ENCODE measurements around the gene S100A14. TPM values are rescaled to one million over a fixed set of nuclear protein-coding genes. Genes with fewer than 3 reads are reported as not detected.

The S100A14 gene
- total and polyA plus RNA-seq, 9 of the 15 experiments (the other 6 are each of a cell fraction or from before 2014, with no cell fraction given) = 0.10 to 0.64 (median 0.24) TPM; not detected in 3

DNA sequence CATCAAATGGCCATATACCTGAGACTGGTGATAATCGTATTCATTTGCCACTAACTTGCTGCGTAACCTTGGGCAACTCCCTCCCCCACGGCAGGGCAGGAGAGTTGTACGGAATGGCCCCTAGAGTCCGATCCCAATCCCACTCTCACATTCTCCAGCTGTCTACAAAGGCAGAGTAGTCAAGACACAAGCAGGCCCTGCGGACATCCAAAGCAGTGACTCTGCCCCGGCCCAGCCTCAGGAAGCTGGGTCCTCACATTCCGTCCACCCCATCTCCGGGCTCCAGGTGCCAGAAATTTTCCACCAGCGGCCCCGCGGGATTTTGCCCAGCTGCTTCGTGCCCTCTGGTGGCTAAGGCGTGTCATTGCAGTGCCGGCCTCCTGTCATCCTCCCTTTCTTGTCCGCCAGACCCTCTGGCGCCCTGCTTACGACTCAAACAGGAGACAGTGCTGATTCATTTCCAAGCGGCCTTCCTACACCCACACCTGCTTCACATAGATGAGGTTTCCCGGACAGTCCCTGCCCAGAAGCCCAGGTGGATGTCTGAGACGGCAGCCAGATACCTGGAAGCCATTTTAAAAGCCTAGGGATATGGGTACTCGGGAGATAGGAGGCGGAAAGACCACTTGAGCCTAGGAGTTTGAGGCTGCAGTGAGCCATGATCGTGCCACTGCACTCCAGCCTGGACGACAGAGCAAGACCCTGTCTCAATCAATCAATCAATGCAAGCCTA lies 47.6 kb downstream of the S100A14 start:
- no TSS peak for BruUV-seq (replicated peaks)
- DNase-seq (ENCODE audit: extremely low read depth in 1 of 4, low spot score in 3 of 4) (peak; percentile 89 to 92 (median 90)), ATAC-seq (peak; percentile 81), FAIRE-seq (peak; percentile 96)
- Histone ChIP-seq H2AFZ (ENCODE audit: low read depth, low read length) (peak overlapping the region; percentile 98), H4K20me1 (replicated peaks; ENCODE audit: control insufficient read depth, insufficient read depth, low read length) (no peaks in the 10 kb centered on the region), H3K9ac (ENCODE audit: insufficient read depth in 1 of 2, low read depth in 2 of 2, low read length in 2 of 2) (peak overlapping the region; percentile 42 to 65; a peak in 2 of 4 replicates), H3K4me1 (replicated peaks in 1 of 2; ENCODE audit: control insufficient read depth in 2 of 2, insufficient read depth in 2 of 2, low read length in 2 of 2) (peaks cover 38% of the 10 kb centered on the region in 2 experiments), H3K27me3 (ENCODE audit: control insufficient read depth in 2 of 2, insufficient read depth in 2 of 2, low read length in 2 of 2) (no peaks in the 10 kb centered on the region), H3K79me2 (ENCODE audit: control insufficient read depth, insufficient read depth, low read length) (no peaks in the 10 kb centered on the region), H3K4me3 (no peak overlapping the region), H3K9me1 (ENCODE audit: control insufficient read depth, insufficient read depth, low read length) (peaks cover 9% of the 10 kb centered on the region), H3K9me3 (replicated peaks; ENCODE audit: control insufficient read depth, insufficient read depth, low read depth, low read length) (no peaks in the 10 kb centered on the region), H3K36me3 (ENCODE audit: control insufficient read depth, insufficient read depth, low read length) (no peaks in the 10 kb centered on the region), H3K4me2 (ENCODE audit: insufficient read depth, low read length) (peak overlapping the region; percentile 75), H3K27ac (ENCODE audit: extremely low read depth, low read depth, low read length) (peak overlapping the region; percentile 63; the same call in 2 of the 3 replicates)
- intact Hi-C loops (cut with micrococcal nuclease) (loop anchor here (1.0 to 5.0 kb wide), 6 partner anchors 30 to 216 kb away; partner anchors contain the start of gene S100A13), in situ Hi-C loops (cut with MboI) (loop anchor here (5.0 to 10.0 kb wide), 2 partner anchors 36 to 54 kb away; no protein-coding TSS in a partner anchor)
- ChIA-PET POLR2A (interaction anchor here (0.5 to 1.7 kb wide), 8 partner anchors 9 to 422 kb away, joined by 3 to 6 read pairs (median 4); partner anchors contain the start of genes CHTOP and RPS27), CTCF (ENCODE audit: low intra/inter-chr PET ratio) (interaction anchor here (0.6 to 5.0 kb wide), 8 partner anchors 17 to 779 kb away, joined by 3 to 58 read pairs (median 4); partner anchors contain the start of gene INTS3)
- 22% methylated on average over 25 of the region's 25 CpGs for WGBS (ENCODE audit: insufficient coverage, low coverage, missing lambda C conversion rate)
- TF ChIP-seq, protein P1, sequence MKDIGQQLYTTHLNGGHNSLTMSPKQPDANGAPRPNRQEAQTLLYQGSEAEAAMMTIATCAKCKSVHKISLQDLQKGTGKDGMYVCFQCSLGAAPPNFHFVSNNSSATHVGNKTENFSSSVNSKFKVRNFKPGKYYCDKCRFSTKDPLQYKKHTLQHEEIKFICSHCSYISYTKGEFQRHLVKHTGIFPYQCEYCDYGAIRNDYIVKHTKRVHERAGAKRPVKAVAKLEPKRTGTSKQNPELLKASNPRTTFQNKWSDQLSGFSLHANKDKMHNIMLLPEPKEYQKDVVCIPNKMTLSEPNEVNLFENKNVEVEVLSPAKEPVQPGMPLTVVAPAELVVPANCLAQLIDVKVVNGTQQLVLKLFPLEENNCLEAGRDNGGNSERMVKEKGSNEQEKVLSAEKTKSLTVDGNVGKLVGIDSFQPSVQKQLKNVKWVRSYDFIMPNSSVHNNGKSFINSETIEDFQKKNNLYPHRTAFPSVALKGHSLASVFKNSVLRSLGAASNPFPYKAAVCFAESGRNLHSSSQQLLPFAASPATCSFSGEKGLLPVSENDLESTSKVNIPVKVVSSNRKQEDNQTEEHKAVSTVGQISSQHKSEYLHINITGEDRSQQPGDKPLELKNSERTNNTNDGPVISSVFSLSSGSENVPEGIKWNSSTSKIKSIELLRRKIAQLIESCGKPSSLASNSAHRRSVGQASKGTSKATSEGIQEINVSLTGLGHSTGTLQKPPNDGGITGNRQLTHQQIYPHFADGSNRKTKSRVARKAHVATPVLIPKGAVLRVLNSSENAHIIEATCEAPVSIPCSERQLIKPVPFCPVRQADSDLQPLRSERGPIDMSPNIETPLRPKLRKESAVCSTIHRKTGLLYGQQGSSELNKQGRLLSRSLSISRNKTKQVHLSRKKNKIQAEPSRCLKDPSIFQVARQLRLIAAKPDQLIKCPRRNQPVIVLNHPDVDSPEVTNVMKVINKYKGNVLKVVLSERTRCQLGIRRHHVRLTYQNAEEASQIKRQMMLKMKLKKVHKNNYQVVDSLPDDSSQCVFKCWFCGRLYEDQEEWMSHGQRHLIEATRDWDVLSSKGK (CRISPR knock-in tag; IDR thresholded peaks at IDR 0.05) = no peak
- TF ChIP-seq SMAD4 (CRISPR knock-in tag; conservative IDR thresholded peaks at IDR 0.05) (peak; percentile 74), TRIM28 (IDR thresholded peaks at IDR 0.05) (0 out of 2 replicates have a peak, but pooled peaks have one; percentile 15), TOE1 (IDR thresholded peaks at IDR 0.05; ENCODE audit: borderline replicate concordance) (peak; percentile 35; the same call in 1 of the 2 replicates), TOE1 (CRISPR knock-in tag; IDR thresholded peaks at IDR 0.05; ENCODE audit: borderline replicate concordance, low read depth) (no peak), CREM (IDR thresholded peaks at IDR 0.05; ENCODE audit: low read depth) (peak; percentile 94), LCOR (CRISPR knock-in tag; IDR thresholded peaks at IDR 0.05) (peak; percentile 67; the same call in 1 of the 2 replicates), CTBP1 (IDR thresholded peaks at IDR 0.05; ENCODE audit: borderline replicate concordance) (peak; percentile 90), STAT5B (CRISPR knock-in tag; IDR thresholded peaks at IDR 0.05) (no peak), ARID2 (IDR thresholded peaks at IDR 0.05) (peak; percentile 98), KLF16 (IDR thresholded peaks at IDR 0.05) (peak; percentile 60; the same call in 1 of the 2 replicates), BACH1 (tag; IDR thresholded peaks at IDR 0.05) (no peak)
- TF ChIP-seq, protein P2, sequence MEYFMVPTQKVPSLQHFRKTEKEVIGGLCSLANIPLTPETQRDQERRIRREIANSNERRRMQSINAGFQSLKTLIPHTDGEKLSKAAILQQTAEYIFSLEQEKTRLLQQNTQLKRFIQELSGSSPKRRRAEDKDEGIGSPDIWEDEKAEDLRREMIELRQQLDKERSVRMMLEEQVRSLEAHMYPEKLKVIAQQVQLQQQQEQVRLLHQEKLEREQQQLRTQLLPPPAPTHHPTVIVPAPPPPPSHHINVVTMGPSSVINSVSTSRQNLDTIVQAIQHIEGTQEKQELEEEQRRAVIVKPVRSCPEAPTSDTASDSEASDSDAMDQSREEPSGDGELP (CRISPR knock-in tag; IDR thresholded peaks at IDR 0.05; ENCODE audit: borderline replicate concordance) = peak; percentile 97

All from K562 (cell line).